ENCODE results near the gene IDH3B. TPM values are rescaled to one million over a fixed set of nuclear protein-coding genes. Genes with fewer than 3 reads are reported as not detected.

The IDH3B gene
- total RNA-seq, 1 experiment from 2014 or later = 146 TPM

DNA sequence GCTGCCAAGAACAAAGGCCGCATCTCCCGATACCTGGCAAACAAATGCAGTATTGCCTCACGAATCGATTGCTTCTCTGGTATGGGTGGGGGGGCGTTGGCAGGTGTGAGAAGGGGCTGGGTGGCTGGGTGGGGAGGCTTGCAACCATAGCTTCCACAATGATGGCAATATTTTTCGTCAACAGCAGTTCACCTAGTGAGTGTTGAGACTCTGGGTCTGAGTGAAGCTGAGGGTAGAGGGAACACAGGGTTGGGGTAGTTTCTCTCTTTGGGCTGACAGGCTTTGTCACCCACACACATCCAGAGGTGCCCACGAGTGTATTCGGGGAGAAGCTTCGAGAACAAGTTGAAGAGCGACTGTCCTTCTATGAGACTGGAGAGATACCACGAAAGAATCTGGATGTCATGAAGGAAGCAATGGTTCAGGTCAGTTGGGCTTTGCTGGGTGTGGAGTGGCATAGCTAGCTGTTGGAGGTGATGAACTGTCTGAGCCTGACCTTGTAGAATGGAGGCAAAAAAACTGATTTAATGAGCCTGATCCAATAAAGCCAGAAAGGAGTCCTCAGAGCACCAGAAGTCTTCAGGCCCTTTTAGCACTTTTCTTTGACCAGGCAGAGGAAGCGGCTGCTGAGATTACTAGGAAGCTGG is 7.4 kb downstream of the IDH3B start:
- H3K27ac ChIP-seq (ENCODE audit: low read depth, low read length, poor library complexity, severe bottlenecking) = no peak overlapping the region
- POLR2A ChIA-PET (ENCODE audit: low non-redundant PET) = no interaction called here
- H3K4me1 ChIP-seq (ENCODE audit: insufficient read depth, low read length, poor library complexity, severe bottlenecking) = peaks cover 16% of the 10 kb centered on the region
- peaks cover 80% of the 10 kb centered on the region for H3K36me3 ChIP-seq (ENCODE audit: insufficient read depth, low read length, poor library complexity, severe bottlenecking)
- no peaks in the 10 kb centered on the region for H3K27me3 ChIP-seq (replicated peaks; ENCODE audit: insufficient read depth, low read depth, low read length, poor library complexity)
- intact Hi-C loops (cut with micrococcal nuclease; ENCODE audit: unreplicated experiment) = no loop called here
- H3K4me3 ChIP-seq (ENCODE audit: low read depth, low read length, poor library complexity, severe bottlenecking) = no peak overlapping the region
- DNase-seq (ENCODE audit: low spot score) = no peak
- no peak for TF ChIP-seq EZH2 (IDR thresholded peaks at IDR 0.05; ENCODE audit: borderline replicate concordance, low read depth, low read length, poor library complexity, severe bottlenecking)
- TF ChIP-seq, protein P1, sequence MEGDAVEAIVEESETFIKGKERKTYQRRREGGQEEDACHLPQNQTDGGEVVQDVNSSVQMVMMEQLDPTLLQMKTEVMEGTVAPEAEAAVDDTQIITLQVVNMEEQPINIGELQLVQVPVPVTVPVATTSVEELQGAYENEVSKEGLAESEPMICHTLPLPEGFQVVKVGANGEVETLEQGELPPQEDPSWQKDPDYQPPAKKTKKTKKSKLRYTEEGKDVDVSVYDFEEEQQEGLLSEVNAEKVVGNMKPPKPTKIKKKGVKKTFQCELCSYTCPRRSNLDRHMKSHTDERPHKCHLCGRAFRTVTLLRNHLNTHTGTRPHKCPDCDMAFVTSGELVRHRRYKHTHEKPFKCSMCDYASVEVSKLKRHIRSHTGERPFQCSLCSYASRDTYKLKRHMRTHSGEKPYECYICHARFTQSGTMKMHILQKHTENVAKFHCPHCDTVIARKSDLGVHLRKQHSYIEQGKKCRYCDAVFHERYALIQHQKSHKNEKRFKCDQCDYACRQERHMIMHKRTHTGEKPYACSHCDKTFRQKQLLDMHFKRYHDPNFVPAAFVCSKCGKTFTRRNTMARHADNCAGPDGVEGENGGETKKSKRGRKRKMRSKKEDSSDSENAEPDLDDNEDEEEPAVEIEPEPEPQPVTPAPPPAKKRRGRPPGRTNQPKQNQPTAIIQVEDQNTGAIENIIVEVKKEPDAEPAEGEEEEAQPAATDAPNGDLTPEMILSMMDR (conservative IDR thresholded peaks at IDR 0.05; ENCODE audit: low read depth, low read length) = no peak
- CTCF ChIA-PET = interaction anchor here (0.5 kb wide), 1 partner anchor 80 kb away, joined by 4 read pairs; no protein-coding TSS in a partner anchor
- H3K9me3 ChIP-seq (ENCODE audit: low read depth, low read length, poor library complexity, severe bottlenecking) = no peaks in the 10 kb centered on the region
- BruUV-seq (replicated peaks) = no TSS peak

DNA sequence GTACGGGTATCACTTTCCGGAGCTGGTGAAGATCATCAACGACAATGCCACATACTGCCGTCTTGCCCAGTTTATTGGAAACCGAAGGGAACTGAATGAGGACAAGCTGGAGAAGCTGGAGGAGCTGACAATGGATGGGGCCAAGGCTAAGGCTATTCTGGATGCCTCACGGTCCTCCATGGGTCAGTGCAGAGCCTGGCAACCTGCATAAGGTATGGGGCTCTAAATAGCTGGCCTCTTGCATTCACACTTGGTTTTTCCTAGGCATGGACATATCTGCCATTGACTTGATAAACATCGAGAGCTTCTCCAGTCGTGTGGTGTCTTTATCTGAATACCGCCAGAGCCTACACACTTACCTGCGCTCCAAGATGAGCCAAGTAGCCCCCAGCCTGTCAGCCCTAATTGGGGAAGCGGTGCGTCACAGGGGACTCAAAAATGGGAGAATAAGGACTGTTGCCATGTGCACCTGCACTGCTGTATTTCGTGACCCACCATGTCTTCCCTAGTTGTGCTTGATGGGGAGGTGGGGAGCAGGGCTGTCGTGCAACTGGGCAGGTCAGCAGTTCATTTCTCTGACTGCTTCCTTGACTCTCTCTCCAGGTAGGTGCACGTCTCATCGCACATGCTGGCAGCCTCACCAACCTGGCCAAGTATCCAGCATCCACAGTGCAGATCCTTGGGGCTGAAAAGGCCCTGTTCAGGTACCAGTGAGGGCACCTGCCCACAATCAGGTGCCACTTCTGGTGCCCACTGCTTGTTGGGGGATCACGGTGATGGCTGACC is 8.5 kb downstream of the IDH3B start:
- ChIA-PET CTCF (no interaction called here), POLR2A (ENCODE audit: low non-redundant PET) (interaction anchor here (0.5 kb wide), 1 partner anchor 54 kb away, joined by 4 read pairs; no protein-coding TSS in a partner anchor)
- Histone ChIP-seq H3K4me1 (ENCODE audit: insufficient read depth, low read length, poor library complexity, severe bottlenecking) (peaks cover 25% of the 10 kb centered on the region), H3K9me3 (ENCODE audit: low read depth, low read length, poor library complexity, severe bottlenecking) (no peaks in the 10 kb centered on the region), H3K27me3 (replicated peaks; ENCODE audit: insufficient read depth, low read depth, low read length, poor library complexity) (no peaks in the 10 kb centered on the region), H3K4me3 (ENCODE audit: low read depth, low read length, poor library complexity, severe bottlenecking) (peak overlapping the region; percentile 100), H3K36me3 (ENCODE audit: insufficient read depth, low read length, poor library complexity, severe bottlenecking) (peaks cover 76% of the 10 kb centered on the region), H3K27ac (ENCODE audit: low read depth, low read length, poor library complexity, severe bottlenecking) (peak overlapping the region; percentile 13)
- intact Hi-C loops (cut with micrococcal nuclease; ENCODE audit: unreplicated experiment) = no loop called here
- no TSS peak for BruUV-seq (replicated peaks)
- no peak for DNase-seq (ENCODE audit: low spot score)
- no peak for TF ChIP-seq EZH2 (IDR thresholded peaks at IDR 0.05; ENCODE audit: borderline replicate concordance, low read depth, low read length, poor library complexity, severe bottlenecking)
- TF ChIP-seq, protein P1 (conservative IDR thresholded peaks at IDR 0.05; ENCODE audit: low read depth, low read length) = no peak

DNA sequence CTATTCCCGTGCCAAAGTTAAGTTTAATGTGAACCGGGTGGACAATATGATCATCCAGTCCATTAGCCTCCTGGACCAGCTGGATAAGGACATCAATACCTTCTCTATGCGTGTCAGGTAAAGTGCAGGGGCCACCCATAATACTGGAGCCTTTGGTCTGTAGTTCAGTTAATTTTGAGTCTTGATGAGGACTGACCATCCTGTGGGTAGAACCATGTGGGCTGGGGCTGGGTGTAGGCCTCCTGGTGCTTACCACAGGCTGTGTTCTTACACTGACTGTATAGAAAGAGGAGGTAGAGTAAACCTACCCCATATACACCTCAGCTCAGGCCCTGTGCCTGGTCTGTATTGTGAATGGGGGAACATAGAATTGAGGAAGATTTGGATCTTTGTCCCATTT is 9.2 kb downstream of the IDH3B start:
- Histone ChIP-seq H3K4me1 (ENCODE audit: insufficient read depth, low read length, poor library complexity, severe bottlenecking) (peaks cover 25% of the 10 kb centered on the region), H3K27ac (ENCODE audit: low read depth, low read length, poor library complexity, severe bottlenecking) (peak overlapping the region; percentile 90), H3K9me3 (ENCODE audit: low read depth, low read length, poor library complexity, severe bottlenecking) (no peaks in the 10 kb centered on the region), H3K36me3 (ENCODE audit: insufficient read depth, low read length, poor library complexity, severe bottlenecking) (peaks cover 69% of the 10 kb centered on the region), H3K27me3 (replicated peaks; ENCODE audit: insufficient read depth, low read depth, low read length, poor library complexity) (no peaks in the 10 kb centered on the region), H3K4me3 (ENCODE audit: low read depth, low read length, poor library complexity, severe bottlenecking) (peak overlapping the region; percentile 100)
- TF ChIP-seq EZH2 (IDR thresholded peaks at IDR 0.05; ENCODE audit: borderline replicate concordance, low read depth, low read length, poor library complexity, severe bottlenecking) = no peak
- TF ChIP-seq, protein P1 (conservative IDR thresholded peaks at IDR 0.05; ENCODE audit: low read depth, low read length) = no peak
- ChIA-PET POLR2A (ENCODE audit: low non-redundant PET) (interaction anchor here (0.9 kb wide), 1 partner anchor 130 kb away, joined by 3 read pairs; no protein-coding TSS in a partner anchor), CTCF (no interaction called here)
- DNase-seq (ENCODE audit: low spot score) = no peak
- BruUV-seq (replicated peaks) = no TSS peak
- intact Hi-C loops (cut with micrococcal nuclease; ENCODE audit: unreplicated experiment) = no loop called here

All from A673 (cell line).